NB4 (cell line): Measurements from ENCODE around the gene ABI1.

Source experiments
- DNase-seq: peaks from one replicate; pipeline ENCODE4 v3.0.0; 2010; ENCODE audit warnings: low read depth
- H3K4me3 ChIP-seq: one replicate; pipeline ENCODE4 v1.5.1; 2011; ENCODE audit warnings: mild to moderate bottlenecking, low read depth, low read length, moderate library complexity
- CTCF ChIP-seq: IDR thresholded peaks from one replicate; pipeline ENCODE4 v1.5.1; 2012; ENCODE audit warnings: low read depth, low read length
- MAX ChIP-seq: IDR thresholded peaks from 2 replicates; pipeline ENCODE4 v1.6.1; 2011; ENCODE audit warnings: low read depth, low read length
- MYC ChIP-seq: IDR thresholded peaks from 2 replicates; pipeline ENCODE4 v1.6.1; 2011; ENCODE audit warnings: low read depth, low read length
- POLR2A ChIP-seq: IDR thresholded peaks from 2 replicates; pipeline ENCODE4 v1.6.1; 2011; ENCODE audit warnings: mild to moderate bottlenecking; ENCODE audit not compliant: insufficient read length; ENCODE audit errors: extremely low read depth

The ABI1 gene

GRCh38 chr10:26801274-26801673 is 59.5 kb downstream of the ABI1 start:
- TF ChIP-seq MYC = no peak
- TF ChIP-seq MAX = no peak
- no peak for TF ChIP-seq POLR2A
- no peak for TF ChIP-seq CTCF
- no peak for DNase-seq
- H3K4me3 ChIP-seq = no peak overlapping the region

GRCh38 chr10:26800468-26800867 is 60.3 kb downstream of the ABI1 start:
- no peak overlapping the region for H3K4me3 ChIP-seq
- TF ChIP-seq MAX = no peak
- DNase-seq = no peak

GRCh38 chr10:26799342-26799741 is 61.4 kb downstream of the ABI1 start:
- H3K4me3 ChIP-seq = no peak overlapping the region
- DNase-seq = peak; percentile 37
- TF ChIP-seq MYC (peak; percentile 63), MAX (peak; percentile 77), CTCF (no peak), POLR2A (no peak)

GRCh38 chr10:26798298-26798697 is 62.5 kb downstream of the ABI1 start:
- no peak for TF ChIP-seq CTCF
- no peak for TF ChIP-seq MYC
- TF ChIP-seq MAX = no peak
- no peak for TF ChIP-seq POLR2A
- no peak for DNase-seq
- no peak overlapping the region for H3K4me3 ChIP-seq

GRCh38 chr10:26797340-26797739 is 63.4 kb downstream of the ABI1 start:
- H3K4me3 ChIP-seq = no peak overlapping the region
- DNase-seq = no peak
- TF ChIP-seq MAX = no peak
- TF ChIP-seq MYC = no peak
- TF ChIP-seq POLR2A = no peak
- no peak for TF ChIP-seq CTCF

- TF ChIP-seq MAX (no peak), MYC (no peak), CTCF (no peak)
- DNase-seq = no peak
- no peak overlapping the region for H3K4me3 ChIP-seq
These were observed 67.8 kb downstream of the ABI1 start for GRCh38 chr10:26792758-26793495.
